Esophagus squamous epithelium (tissue), 5 donors: Measurements from ENCODE around the gene TSC22D3. TPM values are rescaled to one million over a fixed set of nuclear protein-coding genes. Genes with fewer than 3 reads are reported as not detected.

Experiments used
- DNase-seq: peaks from one replicate; lab custom pipeline; 2025; lab: John Stamatoyannopoulos, UW
- H3K27ac ChIP-seq, 4 donors: fragments of 200-600 bp; sonication (generic); one replicate each; pipeline ENCODE4 v1.5.1; 2016 to 2019; ENCODE audit warnings: mild to moderate bottlenecking in 1 of 4
- H3K27me3 ChIP-seq, 4 donors: fragments of 200-600 bp; sonication (generic); 1 replicate in 3 of 4; 2 replicates in 1 of 4; pipeline versions ENCODE4 v1.5.1 to v1.6.0; 2017 to 2021; ENCODE audit warnings: antibody characterized with exemption in 1 of 4
- H3K36me3 ChIP-seq, 3 donors: fragments of 200-600 bp; sonication (generic); one replicate each; pipeline ENCODE4 v1.5.1; 2016 to 2019
- H3K4me1 ChIP-seq, 3 donors: fragments of 200-600 bp; sonication (generic); one replicate each; pipeline ENCODE4 v1.5.1; 2017 to 2019
- H3K4me3 ChIP-seq, 4 donors: fragments of 200-600 bp; sonication (generic); 1 replicate in 3 of 4; 2 replicates in 1 of 4; pipeline ENCODE4 v1.5.1; 2016 to 2019; ENCODE audit warnings: mild to moderate bottlenecking in 2 of 4, moderate library complexity in 1 of 4
- H3K9me3 ChIP-seq, 3 donors: fragments of 200-600 bp; sonication (generic); one replicate each; pipeline ENCODE4 v1.5.1; 2016 to 2019
- POLR2A ChIP-seq, 4 donors: fragments of 450-650 bp; IDR thresholded peaks; one replicate each; pipeline ENCODE4 v1.6.1; 2017; ENCODE audit warnings: antibody characterized with exemption in 4 of 4, mild to moderate bottlenecking in 4 of 4, moderate library complexity in 3 of 4
- WGBS, 2 donors: methylation state at CpG; one replicate each; pipeline ENCODE4 v1.1.5; 2018; 5-methylcytosine and 5-hydroxymethylcytosine counted together
- intact Hi-C: fragments of 100-400 bp; cut with DNase I; formaldehyde crosslinking; loops from one replicate; pipeline ENCODE4 v1.15.0; 2022
- total RNA-seq, 4 donors: library from RNA; depleted of rRNA; stranded (reverse); fragments of >200 nt; gene quantifications; one replicate each; pipeline ENCODE4 v1.1.0, GENCODE V29; 2016
- TF ChIP-seq, protein P1 (sequence below), 6 experiments: fragments of 450-650 bp in 4 of 6; fragments of 200-600 bp in 2 of 6; sonication (generic) in 2 of 6; IDR thresholded peaks; one replicate each; pipeline ENCODE4 v1.5.1; 2016 to 2019; ENCODE audit warnings: antibody characterized with exemption in 6 of 6, mild to moderate bottlenecking in 4 of 6, moderate library complexity in 4 of 6
- donor health status: DM: yes; HTN: yes; CAD: no.

TSC22D3 gene
- total RNA-seq, 4 donors from 2014 or later, result 50.2 to 558 (median 140) TPM

GRCh38 chrX:107716816-107717700, 58.5 kb downstream of the TSC22D3 start:
- WGBS, 2 donors, result 41 to 62% methylated on average over 7 to 17 of the region's 29 CpGs
- TF ChIP-seq POLR2A (IDR thresholded peaks at IDR 0.05), result peak; percentile 54 to 100 (median 98)
- TF ChIP-seq, protein P1, sequence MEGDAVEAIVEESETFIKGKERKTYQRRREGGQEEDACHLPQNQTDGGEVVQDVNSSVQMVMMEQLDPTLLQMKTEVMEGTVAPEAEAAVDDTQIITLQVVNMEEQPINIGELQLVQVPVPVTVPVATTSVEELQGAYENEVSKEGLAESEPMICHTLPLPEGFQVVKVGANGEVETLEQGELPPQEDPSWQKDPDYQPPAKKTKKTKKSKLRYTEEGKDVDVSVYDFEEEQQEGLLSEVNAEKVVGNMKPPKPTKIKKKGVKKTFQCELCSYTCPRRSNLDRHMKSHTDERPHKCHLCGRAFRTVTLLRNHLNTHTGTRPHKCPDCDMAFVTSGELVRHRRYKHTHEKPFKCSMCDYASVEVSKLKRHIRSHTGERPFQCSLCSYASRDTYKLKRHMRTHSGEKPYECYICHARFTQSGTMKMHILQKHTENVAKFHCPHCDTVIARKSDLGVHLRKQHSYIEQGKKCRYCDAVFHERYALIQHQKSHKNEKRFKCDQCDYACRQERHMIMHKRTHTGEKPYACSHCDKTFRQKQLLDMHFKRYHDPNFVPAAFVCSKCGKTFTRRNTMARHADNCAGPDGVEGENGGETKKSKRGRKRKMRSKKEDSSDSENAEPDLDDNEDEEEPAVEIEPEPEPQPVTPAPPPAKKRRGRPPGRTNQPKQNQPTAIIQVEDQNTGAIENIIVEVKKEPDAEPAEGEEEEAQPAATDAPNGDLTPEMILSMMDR (IDR thresholded peaks at IDR 0.05), result peak in 2 of 6 experiments; percentile 23 to 35
- Histone ChIP-seq H3K27ac (peak overlapping the region; percentile 90 to 98 (median 95)), H3K9me3 (no peaks in the 10 kb centered on the region), H3K36me3 (peaks cover 0 to 27% (median 11%) of the 10 kb centered on the region in 3 donors), H3K4me1 (peaks cover 4 to 57% (median 5%) of the 10 kb centered on the region in 3 donors), H3K4me3 (peak overlapping the region; percentile 63 to 83 (median 78)), H3K27me3 (no peaks in the 10 kb centered on the region)
- peak; percentile 76 for DNase-seq
- intact Hi-C loops, result no loop called here

GRCh38 chrX:107716118-107716684, 59.4 kb downstream of the TSC22D3 start:
- H3K4me3 ChIP-seq, result peak overlapping the region; percentile 63 to 83 (median 78)
- H3K27me3 ChIP-seq, result no peaks in the 10 kb centered on the region
- peaks cover 0 to 27% (median 11%) of the 10 kb centered on the region in 3 donors for H3K36me3 ChIP-seq
- no peaks in the 10 kb centered on the region for H3K9me3 ChIP-seq
- no peak for DNase-seq
- peaks cover 0 to 65% (median 12%) of the 10 kb centered on the region in 3 donors for H3K4me1 ChIP-seq
- peak overlapping the region; percentile 90 to 98 (median 95) for H3K27ac ChIP-seq
- WGBS, 2 donors, result no CpG with 5 or more reads among the region's 52 CpGs
- intact Hi-C loops, result no loop called here
- TF ChIP-seq, protein P1 (IDR thresholded peaks at IDR 0.05), result no peak
- TF ChIP-seq POLR2A (IDR thresholded peaks at IDR 0.05), result peak in 1 of 4 donors; percentile 49

DNA sequence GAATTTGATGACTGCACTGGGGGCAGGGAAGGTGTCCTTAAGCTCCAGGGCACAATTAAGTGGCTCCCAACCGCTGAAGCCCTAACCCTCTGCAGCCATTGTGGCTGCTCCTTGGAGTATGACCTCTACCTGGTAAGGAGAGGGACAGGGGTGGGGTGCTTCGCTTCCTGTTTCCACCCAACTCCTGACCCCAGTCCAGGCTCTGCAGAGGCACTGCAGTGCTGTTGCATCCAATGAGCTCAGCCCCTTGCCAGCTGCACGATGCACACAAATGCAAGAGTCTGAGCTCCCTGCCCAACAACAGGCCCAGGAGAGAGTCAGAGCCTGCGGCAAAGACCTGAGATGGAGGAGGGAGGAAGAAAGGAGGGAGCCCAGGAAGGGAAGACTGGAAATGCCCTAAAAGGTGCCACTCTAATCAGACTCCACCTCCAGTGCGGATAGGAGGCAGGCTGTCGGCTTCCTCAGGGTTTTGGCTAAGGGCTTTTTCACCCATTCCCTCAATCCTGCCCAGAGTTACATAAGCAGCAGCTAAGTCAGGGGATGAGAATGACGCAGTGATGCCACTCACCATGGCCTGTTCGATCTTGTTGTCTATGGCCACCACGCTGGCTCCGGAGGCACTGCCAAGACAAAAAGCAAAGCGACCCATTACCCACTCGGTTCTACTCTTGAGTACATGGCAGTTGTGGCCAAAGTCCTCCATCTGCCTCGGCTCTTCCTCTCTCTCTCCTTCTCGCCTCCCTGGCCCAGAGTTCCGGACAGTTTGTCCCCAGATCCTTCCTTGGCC, 60.1 kb downstream of the TSC22D3 start:
- Histone ChIP-seq H3K27me3 (no peaks in the 10 kb centered on the region), H3K36me3 (peaks cover 0 to 27% (median 11%) of the 10 kb centered on the region in 3 donors), H3K4me1 (peaks cover 0 to 72% (median 19%) of the 10 kb centered on the region in 3 donors), H3K27ac (peak overlapping the region; percentile 90 to 98 (median 95)), H3K4me3 (peak overlapping the region; percentile 63 to 83 (median 78)), H3K9me3 (no peaks in the 10 kb centered on the region)
- intact Hi-C loops, result no loop called here
- no peak for DNase-seq
- TF ChIP-seq, protein P1 (IDR thresholded peaks at IDR 0.05), result no peak
- TF ChIP-seq POLR2A (IDR thresholded peaks at IDR 0.05), result peak in 1 of 4 donors; percentile 20
- 4 to 59% methylated on average over 8 to 13 of the region's 15 CpGs for WGBS, 2 donors

DNA sequence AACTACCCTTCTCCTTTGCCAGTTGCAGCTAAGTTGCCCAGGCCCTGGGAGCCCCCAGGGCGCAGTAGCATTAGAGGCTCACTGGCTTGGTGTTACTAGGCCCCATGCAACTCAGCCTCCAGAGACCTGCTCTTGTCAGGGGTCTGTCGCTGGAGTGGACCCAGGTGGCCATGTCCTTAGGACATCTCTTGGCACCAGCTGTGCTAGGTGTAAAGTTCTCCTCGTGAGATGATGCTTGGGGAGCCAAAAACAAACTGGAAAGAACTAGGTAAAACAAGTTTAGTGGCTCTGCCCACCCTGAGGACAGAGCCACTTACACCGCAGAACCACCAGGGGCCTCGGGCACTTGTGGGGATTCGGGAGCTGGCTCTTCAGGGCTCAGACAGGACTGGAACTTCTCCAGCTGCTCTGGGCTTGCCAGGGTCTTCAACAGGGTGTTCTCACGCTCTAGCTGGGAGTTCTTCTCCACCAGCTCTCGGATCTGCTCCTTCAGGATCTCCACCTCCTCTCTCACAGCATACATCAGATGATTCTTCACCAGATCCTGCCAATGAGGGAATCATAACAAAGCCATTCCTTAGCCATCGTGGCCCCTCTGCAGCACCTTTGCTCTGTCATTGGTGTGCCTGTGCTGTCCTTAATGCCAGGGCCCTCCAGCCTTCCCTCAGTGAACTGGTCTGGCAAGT, 61.2 kb downstream of the TSC22D3 start:
- Histone ChIP-seq H3K9me3 (no peaks in the 10 kb centered on the region), H3K4me3 (peak overlapping the region; percentile 63 to 83 (median 78)), H3K4me1 (peaks cover 0 to 80% (median 26%) of the 10 kb centered on the region in 3 donors), H3K36me3 (peaks cover 0 to 27% (median 11%) of the 10 kb centered on the region in 3 donors), H3K27ac (peak overlapping the region; percentile 90 to 98 (median 95)), H3K27me3 (no peaks in the 10 kb centered on the region)
- WGBS, 2 donors, result 39 to 53% methylated on average over 4 to 7 of the region's 9 CpGs
- intact Hi-C loops, result loop anchor here (5.0 kb wide), 1 partner anchor 37 kb away; no protein-coding TSS in a partner anchor
- no peak for DNase-seq
- peak in 1 of 4 donors; percentile 9 for TF ChIP-seq POLR2A (IDR thresholded peaks at IDR 0.05)
- TF ChIP-seq, protein P1 (IDR thresholded peaks at IDR 0.05), result peak in 3 of 6 experiments; percentile 10 to 23 (median 22)
